LNCAP (cell line): Measurements from ENCODE around the gene TTC28.

Experiments
- TF ChIP-seq, protein P1 (sequence below): fragments of 450-650 bp; IDR thresholded peaks from 2 replicates; pipeline ENCODE4 v1.5.1; 2017; ENCODE audit warnings: mild to moderate bottlenecking

Gene TTC28

DNA sequence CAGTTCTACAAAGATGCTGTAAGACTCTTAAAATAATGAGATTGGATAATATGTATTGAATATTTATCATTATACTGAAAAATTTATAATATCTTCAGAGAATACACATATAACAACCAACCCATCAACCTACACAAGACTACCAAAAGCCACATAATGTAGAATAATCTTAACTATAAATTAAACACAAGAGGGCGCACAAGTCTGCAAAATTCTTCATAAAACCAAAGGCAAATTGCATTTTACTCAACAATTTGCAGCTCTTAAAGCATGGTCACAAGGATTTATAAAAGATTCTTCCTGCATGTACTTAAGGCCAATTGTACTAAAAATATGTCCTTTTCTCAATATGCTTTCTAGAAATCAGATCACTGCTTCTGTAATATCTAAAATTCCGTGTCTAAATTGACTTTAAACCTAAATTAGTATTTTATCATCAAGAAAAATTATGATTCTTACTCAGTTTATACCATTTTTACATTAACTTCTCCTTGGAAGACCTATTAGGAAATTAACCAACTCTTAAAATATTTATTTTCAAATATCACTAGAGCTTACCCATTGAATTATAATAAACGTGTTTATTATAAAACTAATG lies 79.0 kb downstream of the TTC28 start:
- TF ChIP-seq, protein P1, sequence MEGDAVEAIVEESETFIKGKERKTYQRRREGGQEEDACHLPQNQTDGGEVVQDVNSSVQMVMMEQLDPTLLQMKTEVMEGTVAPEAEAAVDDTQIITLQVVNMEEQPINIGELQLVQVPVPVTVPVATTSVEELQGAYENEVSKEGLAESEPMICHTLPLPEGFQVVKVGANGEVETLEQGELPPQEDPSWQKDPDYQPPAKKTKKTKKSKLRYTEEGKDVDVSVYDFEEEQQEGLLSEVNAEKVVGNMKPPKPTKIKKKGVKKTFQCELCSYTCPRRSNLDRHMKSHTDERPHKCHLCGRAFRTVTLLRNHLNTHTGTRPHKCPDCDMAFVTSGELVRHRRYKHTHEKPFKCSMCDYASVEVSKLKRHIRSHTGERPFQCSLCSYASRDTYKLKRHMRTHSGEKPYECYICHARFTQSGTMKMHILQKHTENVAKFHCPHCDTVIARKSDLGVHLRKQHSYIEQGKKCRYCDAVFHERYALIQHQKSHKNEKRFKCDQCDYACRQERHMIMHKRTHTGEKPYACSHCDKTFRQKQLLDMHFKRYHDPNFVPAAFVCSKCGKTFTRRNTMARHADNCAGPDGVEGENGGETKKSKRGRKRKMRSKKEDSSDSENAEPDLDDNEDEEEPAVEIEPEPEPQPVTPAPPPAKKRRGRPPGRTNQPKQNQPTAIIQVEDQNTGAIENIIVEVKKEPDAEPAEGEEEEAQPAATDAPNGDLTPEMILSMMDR = peak; percentile 53

DNA sequence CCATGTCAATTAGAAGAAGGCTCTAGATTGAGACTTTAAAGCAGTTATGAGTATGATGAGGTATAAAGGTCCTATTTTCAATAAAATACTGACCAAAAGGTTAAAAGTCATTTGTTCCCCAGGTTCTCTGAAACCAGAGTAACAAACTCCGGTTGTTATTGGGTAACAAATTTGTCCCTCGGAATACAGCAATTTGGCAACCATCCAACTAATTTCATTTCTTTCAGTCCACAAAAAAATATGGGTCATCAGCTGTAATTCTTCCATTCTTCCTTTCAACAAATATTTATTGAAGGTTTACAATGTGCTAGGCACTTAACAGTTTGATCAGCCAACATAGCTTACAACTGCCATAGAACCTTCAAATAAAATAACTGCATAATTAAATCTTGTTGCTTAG lies 79.9 kb downstream of the TTC28 start:
- TF ChIP-seq, protein P1 = no peak

DNA sequence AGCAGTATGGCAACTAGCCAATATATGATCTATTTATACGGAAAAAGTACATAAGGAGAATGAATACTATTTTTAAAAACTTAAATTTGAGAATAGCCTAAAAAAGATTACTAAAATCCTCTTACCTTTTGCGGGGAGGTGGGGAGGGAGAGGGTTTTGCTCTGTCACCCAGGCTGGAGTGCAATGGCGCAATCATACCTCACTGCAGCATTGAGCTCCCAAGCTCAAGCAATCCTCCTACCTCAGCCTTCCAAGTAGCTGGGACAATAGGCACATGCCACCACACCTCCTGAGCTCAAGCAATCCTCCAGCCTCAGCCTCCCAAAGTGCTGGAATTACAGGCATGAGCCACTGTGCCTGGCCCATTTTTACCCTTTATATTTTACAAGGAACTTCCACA lies 82.0 kb downstream of the TTC28 start:
- TF ChIP-seq, protein P1 = no peak

DNA sequence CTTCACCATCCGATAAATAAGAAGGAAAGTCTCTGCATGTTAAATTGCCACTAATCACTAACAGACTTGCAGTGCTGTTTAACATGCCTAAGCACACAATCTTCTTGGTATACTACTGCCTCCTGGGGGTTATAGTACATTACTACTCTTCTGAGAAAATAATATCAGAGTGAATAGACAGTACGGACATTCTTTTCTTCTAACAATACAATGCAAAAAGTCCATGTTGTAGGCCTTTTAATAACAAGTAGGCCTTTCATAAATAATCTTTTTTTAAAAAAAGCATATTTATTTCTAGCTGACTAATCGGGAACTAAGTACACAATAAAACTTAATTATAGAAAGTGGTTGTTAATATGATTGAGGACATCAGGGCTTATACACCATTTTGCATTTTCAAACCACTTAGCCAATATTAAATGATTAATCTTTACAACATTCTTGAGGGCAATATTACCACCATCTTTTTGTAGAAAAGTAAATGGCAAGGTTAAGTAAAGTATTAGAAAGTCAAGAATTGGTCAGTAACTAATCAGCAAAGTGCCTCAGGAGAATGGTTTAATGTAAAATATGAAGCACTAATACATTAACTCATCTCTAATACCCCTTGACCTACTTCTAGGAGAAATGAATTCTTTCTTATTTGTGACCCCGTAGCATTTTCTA lies 84.7 kb downstream of the TTC28 start:
- TF ChIP-seq, protein P1 = peak; percentile 71

DNA sequence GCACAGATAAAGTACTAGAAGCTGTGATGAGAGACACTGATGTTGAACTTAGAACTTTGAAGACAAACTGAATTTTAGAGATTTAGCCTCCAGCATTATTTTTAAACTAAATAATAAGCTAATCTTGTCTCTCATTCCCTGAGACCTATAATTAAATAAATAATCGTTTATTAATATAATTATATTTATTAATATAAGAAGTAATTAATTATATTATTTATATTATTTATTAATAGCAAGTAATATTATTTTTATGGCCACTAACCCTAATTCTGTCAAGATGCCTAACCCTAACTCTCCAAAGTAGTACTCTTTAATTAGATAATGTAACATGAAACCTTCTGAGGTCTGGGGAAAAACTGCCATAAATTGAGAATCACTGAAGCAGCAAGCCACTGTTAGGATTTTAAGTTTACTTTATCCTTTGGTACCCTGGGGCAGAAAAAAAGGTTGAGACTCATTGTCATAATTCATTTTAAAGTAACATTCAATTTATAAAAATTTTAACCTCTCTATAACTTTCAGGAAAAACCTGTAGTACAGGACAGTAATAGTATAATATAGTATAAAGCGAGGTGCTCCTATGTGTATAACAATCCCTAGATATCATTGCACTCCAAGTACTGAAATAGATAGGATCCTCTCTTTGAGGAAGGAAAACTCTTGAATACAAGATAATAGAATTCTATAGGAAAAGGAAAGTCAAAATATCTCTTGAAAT lies 85.4 kb downstream of the TTC28 start:
- TF ChIP-seq, protein P1 = no peak

DNA sequence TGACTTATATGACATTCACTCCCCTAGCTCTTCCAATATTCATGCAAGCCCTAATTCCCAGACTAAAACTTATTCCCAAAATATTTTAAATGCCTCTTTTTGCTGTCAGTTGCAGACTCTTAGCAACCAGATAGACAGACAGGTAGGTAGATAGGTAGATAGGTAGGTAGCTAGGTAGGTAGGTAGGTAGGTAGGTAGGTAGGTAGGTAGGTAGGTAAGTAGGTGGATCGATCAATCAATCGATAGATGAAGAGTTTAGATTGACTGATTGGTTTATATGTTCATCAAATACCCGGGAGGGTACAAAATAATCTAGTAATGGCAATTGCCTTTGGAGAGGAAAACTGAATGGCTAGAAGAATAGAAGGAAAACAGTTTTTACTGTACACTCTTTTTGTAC lies 86.3 kb downstream of the TTC28 start:
- TF ChIP-seq, protein P1 = no peak

DNA sequence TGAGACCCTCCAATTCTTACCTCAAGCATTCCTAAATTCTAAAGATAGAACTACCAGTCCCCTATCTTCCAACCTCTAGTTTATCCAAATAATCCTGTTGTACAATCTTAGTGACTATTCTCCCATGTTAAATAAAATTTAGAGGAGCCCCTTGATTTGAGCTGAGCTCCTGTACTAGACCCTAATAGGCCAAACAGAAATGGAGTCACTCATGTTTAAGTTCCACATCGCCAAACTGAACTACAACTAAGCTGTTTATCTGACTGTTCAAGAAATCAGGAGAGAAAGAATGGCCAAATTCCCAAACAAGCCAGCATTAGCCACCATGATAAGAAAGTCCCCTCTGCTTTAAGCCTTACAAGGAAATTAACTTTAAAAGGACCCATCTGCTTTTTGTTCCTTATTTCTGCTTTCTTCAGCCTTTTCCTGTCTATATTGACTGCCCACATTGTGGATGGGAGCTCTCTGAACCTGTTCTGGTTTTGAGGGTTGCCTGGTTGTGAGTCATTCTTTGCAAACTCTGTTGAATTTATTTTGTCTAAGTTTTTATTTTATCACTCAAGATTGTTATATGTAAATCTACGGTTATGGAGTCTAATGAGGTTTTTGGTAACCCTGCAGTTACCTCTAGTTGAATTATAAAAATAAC lies 90.4 kb downstream of the TTC28 start:
- TF ChIP-seq, protein P1 = no peak
